Suppressor macrophage treated with lipopolysaccharide for 4 hours (primary cell): ENCODE measurements around the gene RHOB.
"Not testable (repeated sequence)": the region's sequence is repeated elsewhere in the genome, so short reads cannot be mapped to it uniquely, and the experiment has no call there.

ENCODE experiments used
- DNase-seq: peaks from one replicate; pipeline ENCODE4 v3.0.0-alpha.2; 2020

The RHOB gene

GRCh38 chr2:20423359-20423758 lies 23.5 kb upstream of the RHOB start:
- DNase-seq = no peak

DNA sequence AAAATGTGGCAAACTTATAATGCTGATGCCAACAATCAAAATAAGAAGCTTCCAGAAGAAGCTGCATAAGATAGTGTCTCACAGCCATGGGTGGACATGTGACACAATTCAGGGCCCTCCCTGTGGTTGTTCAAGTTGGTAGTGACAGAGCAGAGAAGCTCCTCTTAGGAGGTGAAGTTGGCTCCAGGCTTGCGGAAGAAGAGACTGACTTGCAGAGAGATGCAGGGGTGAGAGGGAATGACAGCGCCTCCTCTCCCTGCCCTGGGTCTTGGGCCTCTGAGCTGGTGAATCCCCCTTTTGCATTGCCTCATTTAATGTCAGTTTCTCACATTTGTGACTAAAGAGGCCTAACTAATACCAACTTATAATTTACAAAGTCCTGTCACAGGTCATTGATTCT lies 23.0 kb upstream of the RHOB start:
- DNase-seq = peak; percentile 47

DNA sequence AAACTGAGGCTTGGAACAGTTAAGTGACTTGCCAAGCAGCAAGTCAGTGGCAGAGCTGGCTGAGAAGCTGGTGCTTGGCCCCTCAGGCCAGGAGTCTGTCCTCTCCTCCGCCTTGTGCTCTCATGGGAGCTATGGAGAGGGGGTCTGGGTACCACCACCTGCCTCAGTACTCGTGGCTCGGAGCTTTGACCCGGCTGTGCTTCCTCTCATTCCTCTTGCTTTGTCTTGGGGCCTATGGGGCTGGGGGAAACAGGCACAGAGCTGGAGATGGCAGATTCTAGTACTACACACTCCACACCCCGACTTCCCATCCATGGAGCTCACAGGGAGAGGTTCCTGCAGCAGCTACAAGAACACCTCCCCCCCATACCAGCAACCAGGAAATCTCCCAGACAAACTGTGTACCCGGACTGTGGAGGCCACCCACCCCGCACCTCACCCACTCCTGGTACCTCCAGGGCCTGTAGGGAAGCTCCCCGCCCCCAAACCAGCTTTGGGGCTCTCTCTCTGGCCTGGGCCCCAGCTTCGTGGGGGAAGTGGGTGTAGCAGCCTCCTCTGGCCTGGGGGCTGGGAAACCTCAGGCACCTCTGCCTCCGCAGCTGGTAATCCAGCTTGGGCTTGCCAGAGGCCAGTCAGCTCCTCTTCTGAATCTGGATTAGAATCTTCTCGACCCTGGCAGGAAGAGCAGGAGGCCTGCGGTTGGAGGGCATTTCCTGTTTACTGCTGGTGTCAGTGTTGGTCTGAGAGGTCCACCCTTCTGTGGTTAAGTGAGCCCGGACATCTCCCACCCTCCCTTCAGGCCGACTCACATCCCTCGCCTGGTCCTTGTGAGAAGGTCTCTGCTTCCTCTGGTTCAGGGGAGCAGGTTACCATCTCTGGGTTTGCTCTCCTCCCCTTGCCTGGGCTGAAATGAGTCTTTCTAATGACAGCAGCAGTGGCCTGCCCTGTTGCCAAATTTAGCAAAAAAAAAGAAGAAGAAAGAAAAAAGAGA lies 22.3 kb upstream of the RHOB start:
- peak; percentile 64 for DNase-seq

- DNase-seq = no peak
Observed at GRCh38 chr2:20425371-20425881, 21.4 kb upstream of the RHOB start.

DNA sequence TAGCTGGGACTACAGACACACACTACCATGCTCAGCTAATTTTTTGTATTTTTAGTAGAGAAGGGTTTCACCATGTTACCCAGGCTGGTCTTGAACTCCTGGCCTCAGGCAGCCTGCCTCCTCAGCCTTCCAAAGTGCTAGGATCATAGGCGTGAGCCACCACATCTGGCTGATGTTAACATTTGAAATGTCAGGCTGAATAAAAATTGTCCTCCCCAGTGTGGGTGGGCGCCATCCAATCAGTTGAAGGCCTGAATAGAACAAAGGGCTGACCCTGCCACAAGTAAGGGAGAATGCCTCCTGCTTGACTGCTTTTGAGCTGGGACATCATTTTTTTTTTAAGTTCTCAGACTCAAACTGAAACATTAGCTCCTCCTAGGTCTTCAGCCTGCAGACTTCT lies 21.0 kb upstream of the RHOB start:
- no peak for DNase-seq

- DNase-seq = no peak
Observed at GRCh38 chr2:20427931-20428526, 18.8 kb upstream of the RHOB start.

GRCh38 chr2:20428717-20429490 lies 18.0 kb upstream of the RHOB start:
- no peak for DNase-seq

- DNase-seq = peak; percentile 89
Observed at GRCh38 chr2:20429528-20429927, 17.3 kb upstream of the RHOB start.

GRCh38 chr2:20430035-20430434 lies 16.8 kb upstream of the RHOB start:
- DNase-seq = no peak

DNA sequence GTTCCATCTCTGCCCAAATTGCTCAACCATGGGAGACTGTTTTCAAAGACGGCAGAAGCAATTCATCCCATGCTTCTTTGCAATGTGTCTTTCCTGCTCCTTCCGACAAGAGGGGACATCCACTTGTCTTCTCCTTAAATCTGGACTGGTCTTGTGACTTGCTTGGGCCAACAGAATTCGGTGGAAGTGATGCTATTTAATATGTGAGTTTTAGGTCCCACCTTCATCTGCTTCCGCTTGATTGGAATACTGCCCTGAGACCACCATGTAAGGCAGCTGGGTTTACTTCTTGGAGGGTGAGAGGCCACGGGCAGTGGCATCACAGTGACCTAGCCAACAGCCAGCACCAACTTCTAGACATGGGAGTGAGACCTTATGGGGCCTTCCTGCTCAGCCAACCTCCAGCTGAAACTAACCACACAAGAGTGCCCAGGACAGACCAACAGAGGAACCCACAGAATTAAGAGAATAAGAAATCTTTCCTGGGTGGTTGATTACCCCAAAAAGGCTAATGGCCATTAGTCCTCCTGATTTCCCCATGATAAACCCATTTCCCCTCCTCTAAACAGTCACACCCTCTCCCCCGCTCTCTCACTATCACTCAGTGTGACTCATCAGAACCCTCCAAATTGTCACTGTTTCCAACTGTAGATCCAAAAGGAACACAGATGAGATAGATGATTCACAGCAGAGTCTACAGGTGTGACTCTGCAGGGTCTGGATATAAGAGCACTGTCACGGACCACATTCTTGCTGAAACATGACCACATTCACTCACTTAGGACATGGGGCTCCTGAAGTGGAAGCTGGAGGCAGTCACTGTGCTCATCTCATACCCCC lies 16.2 kb upstream of the RHOB start:
- DNase-seq = peak; percentile 69

DNA sequence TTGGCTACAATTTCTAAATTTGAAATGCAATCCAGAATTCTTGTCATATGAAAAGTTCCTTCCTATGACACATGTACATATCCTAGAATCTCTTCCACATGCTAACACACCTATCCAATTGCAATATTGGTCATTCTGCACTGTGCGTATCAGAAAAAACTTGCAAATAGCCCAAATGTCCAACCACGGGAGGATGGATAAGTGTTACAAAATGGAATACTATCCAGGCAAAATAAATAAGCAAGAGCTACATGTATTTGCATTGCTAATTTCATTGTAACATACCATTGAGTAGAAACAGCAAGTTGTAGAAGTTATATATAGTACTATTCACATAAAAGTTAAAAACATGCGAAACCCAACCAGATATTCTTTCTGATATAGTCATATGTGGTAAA lies 15.6 kb upstream of the RHOB start:
- no peak for DNase-seq

DNA sequence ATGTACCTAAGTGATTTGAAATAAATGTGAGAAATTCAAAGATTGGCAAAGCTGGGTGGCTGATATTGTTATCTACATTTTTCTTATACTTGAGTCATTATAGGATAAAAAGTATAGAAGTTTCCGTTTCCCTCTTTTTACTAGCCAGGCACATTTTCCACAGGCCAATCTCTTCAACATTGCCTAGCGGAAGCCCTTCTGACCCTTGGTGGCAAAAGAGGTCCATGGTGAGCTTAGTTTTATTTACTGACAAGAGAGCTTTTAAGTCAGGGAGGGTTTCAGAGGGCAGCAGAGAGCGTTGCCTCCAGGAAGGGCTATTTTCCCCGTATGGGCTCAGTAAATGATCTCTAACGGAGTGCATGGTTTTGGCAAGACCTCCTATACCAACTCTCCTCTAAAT lies 15.1 kb upstream of the RHOB start:
- DNase-seq = no peak

- DNase-seq = no peak
Observed at GRCh38 chr2:20432714-20433113, 14.2 kb upstream of the RHOB start.

DNA sequence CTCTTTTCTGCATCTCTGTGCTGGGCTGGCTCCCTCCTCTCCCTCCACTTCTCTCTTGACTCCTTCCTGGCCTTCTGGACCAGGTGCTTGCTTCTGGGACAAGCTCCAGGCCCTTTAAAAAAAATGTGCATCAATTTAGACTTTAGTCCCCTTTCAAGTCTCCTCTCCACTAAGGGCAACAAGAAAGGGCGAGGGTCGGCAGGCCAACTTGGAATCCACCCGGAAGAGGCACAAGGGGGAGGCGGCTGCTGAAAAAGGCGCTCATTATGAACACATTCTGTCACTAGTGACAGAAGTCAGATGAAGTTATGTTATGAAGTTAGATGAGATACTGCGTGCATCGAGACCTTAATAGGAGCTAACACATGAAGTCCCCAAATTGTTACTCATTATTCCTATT lies 13.6 kb upstream of the RHOB start:
- DNase-seq = no peak

DNA sequence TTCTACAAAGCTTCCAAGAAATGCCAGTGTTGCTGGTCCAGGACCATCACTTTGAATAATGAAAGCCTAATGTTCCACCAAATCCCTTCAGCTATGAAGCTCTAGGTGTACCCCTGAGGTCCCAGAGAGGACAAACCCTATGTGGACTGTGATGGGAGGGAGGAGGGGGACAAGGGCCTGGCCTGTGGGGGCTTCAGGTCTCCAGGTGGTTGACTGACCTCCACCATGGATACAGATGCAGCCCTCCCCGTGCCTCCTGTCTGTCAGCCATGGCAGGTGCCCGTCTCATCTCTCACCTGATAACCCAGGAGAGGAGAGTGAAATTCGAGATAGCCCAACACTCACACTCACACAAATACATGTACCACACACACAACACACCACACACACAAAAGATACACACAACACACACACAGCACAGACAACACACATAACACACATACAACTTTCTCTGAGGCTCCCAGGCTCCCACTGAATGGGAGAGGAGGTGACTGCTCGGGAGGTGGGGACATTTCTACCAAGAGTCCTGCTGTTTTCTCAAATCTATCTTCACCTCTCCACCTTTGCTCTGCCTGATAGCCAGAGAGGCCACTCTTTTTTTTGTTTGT lies 12.8 kb upstream of the RHOB start:
- DNase-seq = no peak

DNA sequence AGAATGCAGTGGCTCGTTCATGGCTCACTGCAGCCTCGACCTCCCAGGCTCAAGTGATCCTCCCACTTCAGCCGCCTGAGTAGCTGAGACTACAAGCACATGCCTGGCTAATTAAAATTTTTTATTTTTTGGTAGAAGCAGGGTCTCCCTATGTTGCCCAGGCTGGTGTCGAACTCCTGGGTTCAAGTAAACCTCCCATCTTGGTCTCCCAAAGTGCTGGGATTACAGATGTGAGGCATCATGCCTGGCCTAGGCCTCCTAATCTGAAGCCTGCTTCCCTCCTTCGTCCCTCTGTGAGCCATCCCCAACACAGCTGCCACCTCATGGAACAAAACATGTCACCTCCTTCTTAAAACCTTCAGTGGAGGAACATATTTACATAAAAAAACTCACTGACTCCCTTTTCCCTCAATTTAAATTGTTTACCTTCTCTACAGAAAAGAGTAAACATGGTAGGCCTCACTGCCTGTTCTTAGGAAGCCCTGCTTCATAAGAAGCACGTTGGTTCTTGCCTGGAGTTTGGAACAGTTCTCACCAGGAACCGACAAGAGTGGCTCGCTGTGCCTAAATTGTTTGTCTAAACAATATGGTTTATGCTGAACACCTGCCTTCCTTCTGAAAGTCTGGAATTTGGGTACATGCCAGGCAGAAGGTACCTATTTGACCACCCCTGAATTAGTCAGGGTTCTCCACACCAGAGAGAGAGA lies 12.1 kb upstream of the RHOB start:
- no peak for DNase-seq

DNA sequence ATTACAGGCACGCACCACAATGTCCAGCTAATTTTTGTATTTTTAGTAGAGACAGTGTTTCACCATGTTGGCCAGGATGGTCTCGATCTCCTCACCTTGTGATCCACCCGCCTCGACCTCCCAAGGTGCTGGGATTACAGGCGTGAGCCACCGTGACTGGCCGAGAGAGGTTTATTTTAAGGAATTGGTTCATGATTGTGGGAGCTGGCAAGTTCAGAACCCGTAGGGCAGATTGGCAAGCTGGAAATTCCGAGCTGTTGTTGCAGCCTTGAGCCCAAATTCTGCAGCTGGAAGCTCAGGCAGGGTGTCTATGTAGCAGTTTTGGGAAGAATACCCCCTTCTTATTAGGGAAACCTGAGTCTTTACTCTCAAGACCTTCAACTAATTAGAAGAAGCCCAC lies 11.4 kb upstream of the RHOB start:
- DNase-seq = not testable (repeated sequence)

GRCh38 chr2:20436716-20437470 lies 10.0 kb upstream of the RHOB start:
- DNase-seq = no peak

DNA sequence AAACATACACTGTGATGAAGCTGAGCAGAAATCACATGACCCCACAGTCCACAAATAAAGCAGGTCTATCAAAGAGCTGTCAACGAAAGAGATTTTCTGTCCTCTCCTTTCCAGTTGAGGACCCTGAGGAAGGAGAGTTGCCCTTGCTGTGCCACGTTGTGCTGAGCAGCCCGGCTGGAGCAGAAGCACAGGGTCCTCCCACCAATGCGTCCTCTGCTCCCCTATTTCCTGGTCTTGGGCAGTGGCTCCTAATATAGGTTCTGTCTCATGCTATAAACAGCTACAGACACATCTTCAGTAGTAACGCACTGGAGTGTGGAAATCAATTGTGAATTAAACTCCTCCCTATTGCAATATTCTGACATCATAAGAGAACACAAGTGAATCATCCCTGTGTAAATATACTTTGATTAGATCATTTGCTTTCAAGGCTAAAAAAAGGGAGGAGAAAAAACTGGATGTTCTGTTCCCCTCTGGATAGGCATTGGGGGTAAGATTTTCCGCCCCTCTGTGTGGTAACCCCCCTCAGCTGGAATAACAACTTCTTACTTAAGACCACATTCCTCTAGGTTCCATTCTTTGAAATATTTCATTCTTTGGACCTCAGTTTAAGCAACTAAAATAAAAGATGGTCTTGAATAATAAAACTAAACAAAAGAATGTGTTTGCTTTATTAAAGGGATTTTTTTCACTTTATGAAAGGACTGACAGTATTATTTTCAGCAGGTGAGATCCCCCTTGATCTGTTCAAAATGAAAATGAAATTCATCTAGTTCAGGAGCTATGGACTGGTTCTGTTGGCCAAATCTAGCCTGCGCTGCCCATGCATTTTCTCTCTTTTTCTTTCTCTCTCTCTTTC lies 8.3 kb upstream of the RHOB start:
- peak; percentile 90 for DNase-seq

GRCh38 chr2:20439193-20439475 lies 7.7 kb upstream of the RHOB start:
- DNase-seq = no peak
